ENCODE measurements around the gene OR8G5. TPM values are rescaled to one million over a fixed set of nuclear protein-coding genes. Genes with fewer than 3 reads are reported as not detected.
A peak's percentile ranks its signal among the peaks of the same experiment; 100 is the strongest.
"Not testable (repeated sequence)": the region's sequence is repeated elsewhere in the genome, so short reads cannot be mapped to it uniquely, and the experiment has no call there.

OR8G5 gene, protein sequence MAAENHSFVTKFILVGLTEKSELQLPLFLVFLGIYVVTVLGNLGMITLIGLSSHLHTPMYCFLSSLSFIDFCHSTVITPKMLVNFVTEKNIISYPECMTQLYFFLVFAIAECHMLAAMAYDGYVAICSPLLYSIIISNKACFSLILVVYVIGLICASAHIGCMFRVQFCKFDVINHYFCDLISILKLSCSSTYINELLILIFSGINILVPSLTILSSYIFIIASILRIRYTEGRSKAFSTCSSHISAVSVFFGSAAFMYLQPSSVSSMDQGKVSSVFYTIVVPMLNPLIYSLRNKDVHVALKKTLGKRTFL
- total RNA-seq = not detected
- long read RNA-seq = 0 reads

GRCh38 chr11:124256076-124256475, at the start of gene OR8G5:
Gene OR8G5 (plus strand): TSS chr11:124256376. CDS start chr11:124264932, 8,556 bp downstream.
- DNase-seq (ENCODE audit: low spot score) = no peak
- intact Hi-C loops (cut with DNase I) = no loop called here

DNA sequence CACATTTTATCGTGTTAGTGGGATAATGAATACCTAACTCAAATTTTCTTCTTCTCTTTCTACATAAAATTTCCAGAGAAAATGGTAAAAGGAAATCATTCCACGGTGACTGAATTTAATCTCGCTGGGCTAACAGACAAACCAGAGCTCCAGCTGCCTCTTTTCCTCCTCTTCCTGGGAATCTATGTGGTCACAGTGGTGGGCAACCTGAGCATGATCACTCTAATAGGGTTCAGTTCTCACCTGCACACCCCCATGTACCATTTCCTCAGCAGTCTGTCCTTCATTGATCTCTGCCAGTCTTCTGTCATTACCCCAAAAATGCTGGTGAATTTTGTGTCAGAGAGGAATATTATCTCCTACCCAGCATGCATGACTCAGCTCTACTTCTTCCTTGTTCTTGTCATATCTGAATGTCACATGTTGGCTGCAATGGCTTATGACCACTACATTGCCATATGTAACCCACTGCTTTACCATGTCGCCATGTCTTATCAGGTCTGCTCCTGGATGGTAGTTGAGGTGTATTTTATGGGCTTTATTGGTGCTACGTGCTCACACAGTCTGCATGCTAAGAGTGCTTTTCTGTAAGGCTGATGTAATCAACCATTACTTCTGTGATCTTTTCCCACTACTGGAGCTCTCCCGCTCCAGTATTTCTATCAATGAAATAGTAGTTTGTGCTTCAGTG, 48.9 kb upstream of the OR8G5 start:
- no peak for DNase-seq (ENCODE audit: low spot score)
- intact Hi-C loops (cut with DNase I) = loop anchor here (10.0 kb wide), 1 partner anchor 132 kb away; no protein-coding TSS in a partner anchor

GRCh38 chr11:124209824-124210357, 46.3 kb upstream of the OR8G5 start:
- intact Hi-C loops (cut with DNase I) = loop anchor here (10.0 kb wide), 1 partner anchor 135 kb away; no protein-coding TSS in a partner anchor

GRCh38 chr11:124210421-124210820, 45.8 kb upstream of the OR8G5 start:
- intact Hi-C loops (cut with DNase I) = no loop called here
- no peak for DNase-seq (ENCODE audit: low spot score)

More at GRCh38 chr11:124209824-124210357, 46.3 kb upstream of the OR8G5 start:
- no peak for DNase-seq (ENCODE audit: low spot score)

- DNase-seq (ENCODE audit: low spot score) = no peak
- intact Hi-C loops (cut with DNase I) = no loop called here
Observed at GRCh38 chr11:124211321-124211720, 44.9 kb upstream of the OR8G5 start.

- intact Hi-C loops (cut with DNase I) = no loop called here
- no peak for DNase-seq (ENCODE audit: low spot score)
Observed at GRCh38 chr11:124214027-124214426, 42.1 kb upstream of the OR8G5 start.

DNA sequence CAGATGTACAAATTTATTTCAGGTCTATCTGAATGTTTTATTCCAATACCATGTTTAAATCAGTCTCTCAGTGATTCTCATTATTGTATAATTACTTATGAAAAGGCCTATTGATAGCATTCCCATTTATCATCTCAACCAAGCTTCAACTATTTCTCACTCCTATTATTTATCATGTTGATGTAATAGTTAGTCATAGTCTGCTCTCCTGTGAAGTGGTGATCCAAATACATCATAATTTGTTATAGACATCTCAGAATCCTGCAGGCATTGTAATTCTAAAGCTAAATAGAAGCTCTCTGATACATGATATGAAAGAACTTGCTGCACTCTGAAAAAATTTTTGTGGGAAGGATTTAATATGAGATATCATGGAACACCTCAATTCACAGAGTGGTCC, 37.0 kb upstream of the OR8G5 start:
- DNase-seq (ENCODE audit: low spot score) = no peak
- intact Hi-C loops (cut with DNase I) = no loop called here

DNA sequence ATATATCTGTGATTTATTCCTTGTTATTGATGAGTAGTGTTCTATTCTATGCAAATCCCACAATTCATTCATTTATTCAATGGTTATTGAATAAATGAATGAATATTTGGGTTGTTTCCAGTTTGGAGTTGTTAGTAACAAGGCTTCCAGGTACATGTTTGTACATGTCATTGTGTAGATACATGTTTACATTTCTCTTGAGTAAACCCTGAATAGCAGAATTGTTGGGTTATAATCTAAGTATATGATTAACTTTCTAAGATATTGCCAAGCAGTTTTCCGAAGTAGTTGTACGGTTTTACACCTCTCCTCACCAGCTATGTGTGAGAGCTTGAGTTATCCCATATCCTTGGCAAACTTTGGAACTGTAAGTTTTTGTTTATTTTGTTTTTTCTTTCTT, 33.8 kb upstream of the OR8G5 start:
- DNase-seq (ENCODE audit: low spot score) = no peak
- intact Hi-C loops (cut with DNase I) = no loop called here

DNA sequence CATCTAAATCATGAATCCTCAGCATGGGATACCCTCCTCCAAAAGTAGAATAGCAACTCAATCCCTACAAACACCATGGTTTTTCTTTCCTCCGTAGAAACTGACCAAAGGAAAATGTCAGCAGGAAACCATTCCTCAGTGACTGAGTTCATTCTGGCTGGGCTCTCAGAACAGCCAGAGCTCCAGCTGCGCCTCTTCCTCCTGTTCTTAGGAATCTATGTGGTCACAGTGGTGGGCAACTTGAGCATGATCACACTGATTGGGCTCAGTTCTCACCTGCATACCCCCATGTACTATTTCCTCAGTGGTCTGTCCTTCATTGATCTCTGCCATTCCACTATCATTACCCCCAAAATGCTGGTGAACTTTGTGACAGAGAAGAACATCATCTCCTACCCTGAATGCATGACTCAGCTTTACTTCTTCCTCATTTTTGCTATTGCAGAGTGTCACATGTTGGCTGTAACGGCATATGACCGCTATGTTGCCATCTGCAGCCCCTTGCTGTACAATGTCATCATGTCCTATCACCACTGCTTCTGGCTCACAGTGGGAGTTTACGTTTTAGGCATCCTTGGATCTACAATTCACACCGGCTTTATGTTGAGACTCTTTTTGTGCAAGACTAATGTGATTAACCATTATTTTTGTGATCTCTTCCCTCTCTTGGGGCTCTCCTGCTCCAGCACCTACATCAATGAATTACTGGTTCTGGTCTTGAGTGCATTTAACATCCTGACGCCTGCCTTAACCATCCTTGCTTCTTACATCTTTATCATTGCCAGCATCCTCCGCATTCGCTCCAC, 31.4 kb upstream of the OR8G5 start:
- intact Hi-C loops (cut with DNase I); DNase-seq (ENCODE audit: low spot score): not testable (repeated sequence)

GRCh38 chr11:124225471-124225870, 30.7 kb upstream of the OR8G5 start:
- intact Hi-C loops (cut with DNase I) = no loop called here
- DNase-seq (ENCODE audit: low spot score) = no peak

- intact Hi-C loops (cut with DNase I) = no loop called here
Observed at GRCh38 chr11:124233376-124233775, 22.8 kb upstream of the OR8G5 start.

DNA sequence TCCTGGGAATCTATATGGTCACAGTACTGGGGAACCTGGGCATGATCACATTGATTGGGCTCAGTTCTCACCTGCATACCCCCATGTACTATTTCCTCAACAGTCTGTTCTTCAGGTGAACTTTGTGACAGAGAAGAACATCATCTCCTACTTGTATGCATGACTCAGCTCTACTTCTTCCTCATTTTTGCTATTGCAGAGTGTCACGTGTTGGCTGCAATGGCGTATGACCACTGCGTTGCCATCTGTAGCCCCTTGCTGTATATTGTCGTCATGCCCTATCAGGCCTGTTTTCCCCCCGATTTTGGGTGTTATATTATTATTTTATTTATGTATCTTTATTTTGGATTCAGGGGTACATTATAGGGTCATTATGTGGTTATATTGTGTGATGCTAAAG, 17.7 kb upstream of the OR8G5 start:
- DNase-seq (ENCODE audit: low spot score) = no peak
- intact Hi-C loops (cut with DNase I) = no loop called here

More at GRCh38 chr11:124233376-124233775, 22.8 kb upstream of the OR8G5 start:
- no peak for DNase-seq (ENCODE audit: low spot score)

DNA sequence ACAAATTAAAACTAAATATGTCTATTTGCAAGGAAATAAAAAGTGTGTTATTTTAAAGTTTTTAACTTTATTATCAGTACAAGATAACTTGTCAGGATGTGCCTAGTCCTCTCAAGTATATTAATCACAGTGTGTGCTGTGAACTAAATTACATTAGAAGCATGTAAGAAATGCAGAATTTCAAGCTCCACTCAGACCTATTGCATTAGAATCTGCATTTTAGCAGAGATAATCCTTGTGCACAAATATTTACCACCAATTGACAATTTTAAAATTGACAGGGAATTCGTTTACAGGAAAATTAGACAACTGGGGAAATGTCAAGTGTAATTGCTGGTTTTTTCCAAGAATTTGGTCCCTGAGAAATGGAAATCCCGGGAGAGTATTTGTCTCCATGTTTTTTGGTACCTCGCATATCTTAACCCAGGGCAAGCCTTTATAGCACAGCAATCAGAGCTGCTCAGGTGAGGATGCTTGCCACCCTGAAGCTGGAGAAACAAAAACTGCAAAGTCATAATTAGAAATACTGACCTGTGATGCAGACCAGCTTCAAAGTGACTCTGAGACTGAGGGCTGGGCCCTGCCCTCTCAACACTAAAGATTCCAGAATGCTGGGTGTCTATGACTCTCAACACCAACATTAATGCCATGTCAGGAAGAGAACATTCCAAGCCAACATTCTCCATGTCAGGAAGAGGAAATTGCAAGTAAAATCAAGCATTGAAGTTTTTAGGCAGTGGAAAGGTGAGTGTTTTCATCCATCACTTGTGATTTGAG, 15.4 kb upstream of the OR8G5 start, which contains the start of gene OR8G1:
TSS of gene OR8G1 (plus strand) at position 475 of the 777 bp plus-strand sequence. CDS start 8,581 bp downstream, outside the sequence.
- DNase-seq (ENCODE audit: low spot score) = peak; percentile 71
- intact Hi-C loops (cut with DNase I) = no loop called here

GRCh38 chr11:124249869-124250268, 6.3 kb upstream of the OR8G5 start:
- intact Hi-C loops (cut with DNase I) = not testable (repeated sequence)

DNA sequence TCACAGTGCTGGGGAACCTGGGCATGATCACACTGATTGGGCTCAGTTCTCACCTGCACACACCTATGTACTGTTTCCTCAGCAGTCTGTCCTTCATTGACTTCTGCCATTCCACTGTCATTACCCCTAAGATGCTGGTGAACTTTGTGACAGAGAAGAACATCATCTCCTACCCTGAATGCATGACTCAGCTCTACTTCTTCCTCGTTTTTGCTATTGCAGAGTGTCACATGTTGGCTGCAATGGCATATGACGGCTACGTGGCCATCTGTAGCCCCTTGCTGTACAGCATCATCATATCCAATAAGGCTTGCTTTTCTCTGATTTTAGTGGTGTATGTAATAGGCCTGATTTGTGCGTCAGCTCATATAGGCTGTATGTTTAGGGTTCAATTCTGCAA, 8.9 kb downstream of the OR8G5 start:
- intact Hi-C loops (cut with DNase I); DNase-seq (ENCODE audit: low spot score): not testable (repeated sequence)

More at GRCh38 chr11:124249869-124250268, 6.3 kb upstream of the OR8G5 start:
- not testable (repeated sequence) for DNase-seq (ENCODE audit: low spot score)

- intact Hi-C loops (cut with DNase I); DNase-seq (ENCODE audit: low spot score): not testable (repeated sequence)
Observed at GRCh38 chr11:124270886-124271285, 14.7 kb downstream of the OR8G5 start.

- DNase-seq (ENCODE audit: low spot score) = no peak
- intact Hi-C loops (cut with DNase I) = no loop called here
Observed at GRCh38 chr11:124274000-124274399, 17.8 kb downstream of the OR8G5 start.

GRCh38 chr11:124276081-124276480, 19.9 kb downstream of the OR8G5 start:
- intact Hi-C loops (cut with DNase I) = no loop called here
- no peak for DNase-seq (ENCODE audit: low spot score)

DNA sequence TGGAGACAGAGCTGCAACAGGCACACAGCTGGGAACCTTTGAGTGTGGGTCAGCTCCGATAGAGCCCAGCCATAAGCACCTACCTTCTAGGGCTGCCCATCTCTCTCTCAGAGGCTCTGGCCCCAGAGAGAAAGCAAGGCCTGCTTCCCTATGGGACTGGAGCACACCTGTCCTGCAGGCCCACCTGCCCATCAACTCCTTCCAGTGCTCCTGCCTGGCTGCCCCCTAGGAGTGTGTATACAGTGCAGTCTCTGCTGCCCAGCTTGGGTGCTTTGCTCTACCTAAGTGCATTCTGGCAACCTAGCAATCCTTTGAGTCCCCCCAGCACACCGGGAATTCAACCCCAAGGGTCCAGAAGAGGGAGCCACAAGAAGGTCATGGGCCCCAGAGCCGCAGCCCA, 21.0 kb downstream of the OR8G5 start:
- intact Hi-C loops (cut with DNase I) = no loop called here
- no peak for DNase-seq (ENCODE audit: low spot score)
